ENCODE results near the gene TMEM238.

Gene TMEM238, protein sequence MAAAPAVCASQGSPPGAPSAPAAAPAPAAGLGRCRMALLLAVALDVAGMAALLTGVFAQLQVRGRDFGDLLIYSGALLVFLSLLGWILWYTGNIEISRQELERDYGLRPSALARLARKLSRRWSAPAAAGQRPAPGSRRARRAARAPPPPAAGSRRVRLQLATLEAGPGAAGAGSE

GRCh38 chr19:55384131-55384919, at the start of gene TMEM238:
Gene TMEM238, minus strand, starts transcription at chr19:55384292. Its CDS starts 33 bp downstream, at chr19:55384259.
- TF ChIP-seq CTCF (IDR thresholded peaks at IDR 0.05; ENCODE audit: insufficient read depth, low read depth, low read length, missing control alignments): no peak
- DNase-seq (ENCODE audit: low read depth): peak; percentile 64
- H3K4me3 ChIP-seq (ENCODE audit: low read depth, low read length): peak within 1 kb of the TSS; percentile 74

DNA sequence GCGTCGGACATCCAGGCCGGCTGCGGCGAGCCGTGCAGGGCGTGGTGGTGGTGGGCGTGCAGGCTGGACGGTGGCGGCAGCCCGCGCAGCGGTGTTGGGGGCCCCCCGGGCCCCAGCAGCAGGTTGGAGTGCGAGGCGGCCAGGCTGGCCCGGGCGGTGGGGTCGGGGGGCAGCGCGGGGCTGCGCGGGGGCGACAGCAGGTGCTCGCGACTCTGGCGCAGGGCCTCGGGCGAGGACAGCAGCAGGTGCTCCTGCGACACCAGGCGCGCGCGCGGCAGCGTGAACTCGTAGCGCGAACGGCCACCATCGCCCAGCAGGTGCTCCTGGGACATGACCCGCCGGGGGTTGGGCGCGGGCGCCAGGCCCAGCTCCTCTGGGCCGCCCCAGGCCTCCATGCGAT, 49.2 kb upstream of the TMEM238 start:
- TF ChIP-seq CTCF (IDR thresholded peaks at IDR 0.05; ENCODE audit: insufficient read depth, low read depth, low read length, missing control alignments): no peak
- H3K4me3 ChIP-seq (ENCODE audit: low read depth, low read length): no peak overlapping the region
- no peak for DNase-seq (ENCODE audit: low read depth)

- no peak for DNase-seq (ENCODE audit: low read depth)
- H3K4me3 ChIP-seq (ENCODE audit: low read depth, low read length): no peak overlapping the region
Measured at GRCh38 chr19:55432241-55432959, 48.3 kb upstream of the TMEM238 start.

DNA sequence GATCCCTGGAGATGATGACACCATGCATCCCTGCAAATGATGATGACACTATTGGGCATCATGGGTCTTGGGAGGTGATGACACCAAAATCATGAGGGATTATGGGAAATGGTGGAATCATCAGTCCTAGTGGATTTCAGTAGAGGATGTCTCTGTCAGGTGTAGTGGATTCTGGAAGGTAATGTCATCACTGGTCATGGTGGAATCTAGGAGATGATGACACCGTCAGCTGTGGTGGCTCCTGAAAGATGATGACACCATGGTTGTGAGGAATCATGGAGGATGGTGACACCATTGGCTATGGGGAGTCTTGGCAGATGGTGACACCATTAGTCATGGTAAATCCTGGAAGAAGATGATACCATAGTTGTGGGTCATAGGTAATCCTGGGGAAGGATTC, 47.1 kb upstream of the TMEM238 start:
- DNase-seq (ENCODE audit: low read depth): no peak
- TF ChIP-seq CTCF (IDR thresholded peaks at IDR 0.05; ENCODE audit: insufficient read depth, low read depth, low read length, missing control alignments): no peak

More at GRCh38 chr19:55432241-55432959, 48.3 kb upstream of the TMEM238 start:
- no peak for TF ChIP-seq CTCF (IDR thresholded peaks at IDR 0.05; ENCODE audit: insufficient read depth, low read depth, low read length, missing control alignments)

DNA sequence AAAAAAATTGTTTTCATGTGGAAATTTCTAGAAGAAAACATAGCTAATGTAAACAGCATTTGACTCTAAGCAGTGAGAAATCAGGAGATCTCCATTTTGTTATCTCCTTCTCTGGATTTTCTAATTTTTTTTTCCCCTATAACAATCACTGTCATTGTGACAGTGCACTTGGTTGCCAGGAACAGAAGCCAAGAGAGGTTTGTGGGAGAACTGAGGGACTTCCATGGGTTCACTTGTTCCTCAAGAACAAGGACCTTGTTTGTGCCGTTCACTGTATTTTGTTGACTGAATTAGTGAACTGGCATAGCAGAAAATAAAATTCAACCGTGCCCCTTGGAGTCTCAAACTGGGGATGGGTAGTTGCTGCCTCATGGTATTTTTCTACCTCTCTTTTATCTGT, 42.0 kb upstream of the TMEM238 start:
- H3K4me3 ChIP-seq (ENCODE audit: low read depth, low read length): no peak overlapping the region
- no peak for TF ChIP-seq CTCF (IDR thresholded peaks at IDR 0.05; ENCODE audit: insufficient read depth, low read depth, low read length, missing control alignments)
- DNase-seq (ENCODE audit: low read depth): no peak

More for the DNA sequence above, 47.1 kb upstream of the TMEM238 start:
- no peak overlapping the region for H3K4me3 ChIP-seq (ENCODE audit: low read depth, low read length)

GRCh38 chr19:55424518-55424917, 40.4 kb upstream of the TMEM238 start:
- no peak for DNase-seq (ENCODE audit: low read depth)
- H3K4me3 ChIP-seq (ENCODE audit: low read depth, low read length): no peak overlapping the region
- TF ChIP-seq CTCF (IDR thresholded peaks at IDR 0.05; ENCODE audit: insufficient read depth, low read depth, low read length, missing control alignments): no peak

Measured in GM12865 (cell line).